ENCODE measurements around the gene SAMD3. TPM values are rescaled to one million over a fixed set of nuclear protein-coding genes. Genes with fewer than 3 reads are reported as not detected.
"Not testable (repeated sequence)": the region's sequence is repeated elsewhere in the genome, so short reads cannot be mapped to it uniquely, and the experiment has no call there.

The SAMD3 gene
- total RNA-seq, 1 donor = 88.1 TPM

DNA sequence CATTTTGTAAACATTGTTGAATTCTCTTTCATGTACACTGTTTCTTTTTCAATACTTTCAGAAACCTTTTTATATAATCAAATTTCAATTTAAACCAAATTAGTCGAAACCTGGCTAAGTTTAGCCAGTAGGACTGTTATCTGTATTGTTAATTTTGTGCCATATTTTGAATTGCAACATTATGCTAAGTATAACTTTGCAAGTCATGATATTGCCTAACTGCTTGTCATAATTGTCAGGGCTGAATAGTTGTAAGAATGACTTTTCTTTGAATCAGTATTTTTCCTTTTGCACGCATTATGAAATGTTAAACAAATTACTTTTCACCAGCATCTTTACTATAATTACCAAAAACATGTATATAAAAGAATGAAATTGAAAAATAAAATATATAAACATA lies 82.7 kb downstream of the SAMD3 start:
- H3K27me3 ChIP-seq (ENCODE audit: insufficient read depth, low read length) = no peaks in the 10 kb centered on the region
- H3K9me3 ChIP-seq (ENCODE audit: low read depth, low read length) = no peaks in the 10 kb centered on the region
- H3K4me3 ChIP-seq (ENCODE audit: low read length) = no peak overlapping the region
- H3K4me1 ChIP-seq (ENCODE audit: insufficient read depth, low read length) = peaks cover 14% of the 10 kb centered on the region

DNA sequence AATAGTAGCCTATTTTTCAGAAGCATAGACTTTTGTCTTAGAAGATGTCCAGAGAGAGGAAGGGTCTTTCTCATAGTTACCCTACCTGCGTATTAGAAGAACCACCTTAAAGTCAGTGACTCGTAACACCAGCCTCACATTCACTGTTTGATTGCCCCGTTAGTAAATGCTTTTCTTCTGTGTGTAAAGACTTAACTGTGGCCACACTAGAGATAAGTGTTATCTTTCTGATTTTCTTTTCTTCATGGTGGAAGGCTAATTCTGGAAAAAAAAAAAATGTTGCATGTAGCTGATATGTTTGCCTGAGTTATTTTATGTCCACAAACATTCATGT lies 83.9 kb downstream of the SAMD3 start:
- Histone ChIP-seq H3K4me1 (ENCODE audit: insufficient read depth, low read length) (peaks cover 20% of the 10 kb centered on the region), H3K4me3 (ENCODE audit: low read length) (no peak overlapping the region)

DNA sequence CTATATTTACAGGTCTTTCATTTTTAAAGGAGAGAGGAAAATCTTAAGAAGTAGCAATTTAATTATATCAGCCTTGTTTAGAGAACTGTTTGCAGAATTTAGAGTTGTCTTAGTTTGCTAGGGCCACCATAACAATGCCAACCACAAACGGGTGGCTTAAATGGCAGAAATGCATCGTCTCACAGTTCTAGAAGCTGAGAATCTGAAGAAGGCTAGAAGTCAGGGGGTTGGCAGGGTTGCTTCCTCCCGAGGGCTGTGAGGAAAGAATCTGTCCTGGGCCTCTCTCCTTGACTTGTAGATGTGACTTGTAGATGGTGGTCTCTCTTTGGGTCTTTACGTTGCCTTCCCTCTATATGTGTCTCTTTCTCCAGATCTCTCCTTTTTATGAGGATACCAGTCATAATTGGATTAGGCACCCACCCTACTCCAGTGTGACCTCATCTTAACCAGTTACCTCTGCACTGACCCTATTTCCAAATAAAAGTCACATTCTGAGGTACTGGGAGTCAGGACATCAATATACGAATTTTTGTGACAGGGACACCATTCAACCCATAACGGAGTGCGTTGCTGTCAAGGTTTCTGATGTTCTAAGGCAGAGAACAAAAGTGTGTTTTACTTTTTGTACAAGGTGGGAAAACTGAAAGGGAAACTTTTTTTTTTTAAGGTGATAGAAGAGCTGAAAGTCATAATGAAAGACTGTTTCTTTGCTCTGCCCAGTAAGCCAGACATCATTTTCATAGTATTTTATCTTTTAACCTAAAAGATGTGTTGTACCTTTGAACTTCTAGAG lies 84.4 kb downstream of the SAMD3 start:
- H3K4me1 ChIP-seq (ENCODE audit: insufficient read depth, low read length) = peaks cover 26% of the 10 kb centered on the region
- H3K27me3 ChIP-seq (ENCODE audit: insufficient read depth, low read length) = no peaks in the 10 kb centered on the region
- no peak overlapping the region for H3K4me3 ChIP-seq (ENCODE audit: low read length)
- no peaks in the 10 kb centered on the region for H3K9me3 ChIP-seq (ENCODE audit: low read depth, low read length)

More for the DNA sequence above, 83.9 kb downstream of the SAMD3 start:
- no peaks in the 10 kb centered on the region for H3K27me3 ChIP-seq (ENCODE audit: insufficient read depth, low read length)
- H3K9me3 ChIP-seq (ENCODE audit: low read depth, low read length) = no peaks in the 10 kb centered on the region

DNA sequence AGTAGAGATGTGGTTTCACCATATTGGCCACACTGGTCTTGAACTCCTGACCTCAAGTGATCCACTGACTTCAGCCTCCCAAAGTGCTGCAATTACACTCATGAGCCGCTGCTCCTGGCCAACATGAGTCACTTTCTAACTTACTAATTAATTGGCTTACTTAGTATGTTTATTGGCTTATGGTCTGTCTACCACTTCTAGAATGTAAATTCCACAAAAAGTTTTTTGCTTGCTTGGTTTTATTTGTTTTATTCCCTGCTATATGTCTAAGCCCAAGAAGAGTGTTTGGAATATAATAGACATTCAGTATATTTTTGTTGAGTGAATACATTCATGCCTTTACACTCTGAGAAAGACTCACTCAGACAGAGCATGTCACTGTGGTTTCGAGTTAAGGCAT lies 86.0 kb downstream of the SAMD3 start:
- Histone ChIP-seq H3K9me3 (ENCODE audit: low read depth, low read length) (no peaks in the 10 kb centered on the region), H3K4me1 (ENCODE audit: insufficient read depth, low read length) (peaks cover 33% of the 10 kb centered on the region), H3K27me3 (ENCODE audit: insufficient read depth, low read length) (no peaks in the 10 kb centered on the region), H3K4me3 (ENCODE audit: low read length) (no peak overlapping the region)

DNA sequence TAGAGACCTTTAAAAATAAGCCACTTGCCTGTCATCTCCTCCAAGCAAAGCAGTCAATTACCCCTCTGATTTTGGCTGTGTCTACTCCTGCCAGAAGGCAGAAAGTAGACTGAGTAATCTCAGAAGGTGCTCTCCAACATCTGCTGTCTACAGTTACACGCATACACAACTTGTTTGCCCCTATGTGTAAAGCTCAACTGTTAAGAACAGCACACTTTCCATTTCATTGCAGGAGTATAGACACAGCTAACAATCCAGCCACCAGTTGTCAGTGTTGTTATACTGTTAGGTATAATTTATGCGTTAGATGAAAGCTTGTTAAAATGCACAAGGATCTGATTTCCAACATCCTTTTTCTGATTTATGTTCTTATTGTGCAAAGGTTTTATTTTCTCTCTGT lies 88.2 kb downstream of the SAMD3 start:
- no peaks in the 10 kb centered on the region for H3K27me3 ChIP-seq (ENCODE audit: insufficient read depth, low read length)
- H3K9me3 ChIP-seq (ENCODE audit: low read depth, low read length) = no peaks in the 10 kb centered on the region
- H3K4me3 ChIP-seq (ENCODE audit: low read length) = no peak overlapping the region
- H3K4me1 ChIP-seq (ENCODE audit: insufficient read depth, low read length) = peaks cover 31% of the 10 kb centered on the region

DNA sequence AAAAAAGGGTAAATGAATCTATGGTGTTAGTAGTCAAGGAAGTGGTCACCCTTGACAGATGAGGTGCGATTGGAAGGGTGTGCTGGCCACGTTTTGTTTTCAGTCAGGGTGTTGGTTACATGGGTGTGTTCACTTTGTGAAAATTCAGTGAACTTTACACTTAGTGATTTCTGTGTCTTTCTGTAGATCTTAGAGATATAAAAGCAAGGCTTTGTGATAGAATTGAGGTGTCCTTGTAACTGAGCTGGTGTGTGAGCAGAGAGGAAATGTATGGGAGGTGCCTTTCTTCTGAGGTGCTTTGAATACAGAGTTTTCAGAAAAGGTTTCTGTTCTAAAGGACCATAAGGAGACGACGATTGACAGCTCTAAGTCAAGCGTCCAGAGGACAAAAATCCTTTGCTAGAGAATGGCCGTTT lies 90.5 kb downstream of the SAMD3 start:
- no peaks in the 10 kb centered on the region for H3K9me3 ChIP-seq (ENCODE audit: low read depth, low read length)
- no peak overlapping the region for H3K4me3 ChIP-seq (ENCODE audit: low read length)
- no peaks in the 10 kb centered on the region for H3K27me3 ChIP-seq (ENCODE audit: insufficient read depth, low read length)
- peaks cover 35% of the 10 kb centered on the region for H3K4me1 ChIP-seq (ENCODE audit: insufficient read depth, low read length)

DNA sequence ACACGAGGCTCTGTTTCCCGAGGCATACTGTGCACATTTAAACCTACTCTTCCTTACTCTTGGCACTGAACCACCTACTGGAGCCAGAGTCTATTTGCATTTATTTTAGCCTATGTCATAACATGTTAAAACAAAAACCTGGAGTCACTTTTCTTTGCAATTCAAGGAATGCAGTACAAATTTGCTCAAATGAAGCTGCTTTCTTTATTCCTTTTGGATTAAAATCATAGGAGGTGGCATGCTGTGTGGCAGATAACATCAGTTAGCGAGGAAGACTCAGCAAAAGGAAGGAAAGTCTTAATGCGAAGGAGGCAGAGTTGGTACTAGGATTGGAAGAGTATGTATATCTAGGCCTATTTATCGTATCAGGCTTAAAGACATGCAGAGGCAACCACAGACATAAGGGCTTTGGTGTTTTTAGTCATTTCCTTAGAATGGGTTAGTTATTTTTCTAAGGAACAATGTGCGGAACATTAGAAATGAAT lies 92.9 kb downstream of the SAMD3 start:
- peaks cover 31% of the 10 kb centered on the region for H3K4me1 ChIP-seq (ENCODE audit: insufficient read depth, low read length)
- H3K9me3 ChIP-seq (ENCODE audit: low read depth, low read length) = no peaks in the 10 kb centered on the region
- H3K27me3 ChIP-seq (ENCODE audit: insufficient read depth, low read length) = no peaks in the 10 kb centered on the region
- H3K4me3 ChIP-seq (ENCODE audit: low read length) = no peak overlapping the region

DNA sequence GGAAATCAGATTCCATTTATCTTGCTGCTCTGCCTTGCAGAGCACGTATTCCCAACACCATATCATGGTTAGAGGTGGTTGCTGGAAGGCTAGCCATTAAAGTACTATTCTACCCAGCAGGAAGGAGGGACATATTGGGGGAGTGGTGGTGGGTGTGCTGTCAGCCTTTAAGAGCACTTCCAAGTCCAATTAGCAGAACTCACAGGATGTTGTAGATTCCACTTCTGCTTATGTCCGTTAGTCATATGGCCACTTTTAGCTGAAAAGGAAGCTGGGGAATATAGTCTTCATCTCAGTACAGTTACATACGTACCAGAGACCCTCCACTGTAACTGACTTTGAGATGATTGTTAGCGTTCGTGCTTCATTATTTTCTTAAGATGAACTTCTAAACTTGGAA lies 94.4 kb downstream of the SAMD3 start:
- Histone ChIP-seq H3K4me1 (ENCODE audit: insufficient read depth, low read length) (peaks cover 22% of the 10 kb centered on the region), H3K27me3 (ENCODE audit: insufficient read depth, low read length) (no peaks in the 10 kb centered on the region), H3K4me3 (ENCODE audit: low read length) (no peak overlapping the region), H3K9me3 (ENCODE audit: low read depth, low read length) (no peaks in the 10 kb centered on the region)

DNA sequence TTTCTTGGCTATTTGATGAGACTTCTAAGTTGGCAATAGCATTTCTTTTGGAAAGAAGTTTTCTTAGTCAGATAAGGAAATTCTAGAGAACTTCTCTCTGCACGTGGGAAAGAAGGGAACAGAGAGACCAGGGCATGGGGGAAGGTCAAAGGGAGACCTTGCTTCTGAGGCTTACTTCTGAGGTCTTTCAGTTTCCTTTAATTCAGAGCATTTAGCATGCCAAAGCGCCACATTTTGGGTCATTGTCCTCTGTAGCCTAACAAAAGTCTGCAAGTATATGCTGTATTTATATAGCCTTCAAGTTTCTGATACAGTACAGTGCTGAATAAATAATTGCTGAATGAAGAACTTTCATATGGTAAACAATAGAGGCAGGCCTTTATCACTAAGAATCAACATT lies 95.6 kb downstream of the SAMD3 start:
- H3K27me3 ChIP-seq (ENCODE audit: insufficient read depth, low read length) = no peaks in the 10 kb centered on the region
- peaks cover 16% of the 10 kb centered on the region for H3K4me1 ChIP-seq (ENCODE audit: insufficient read depth, low read length)
- no peaks in the 10 kb centered on the region for H3K9me3 ChIP-seq (ENCODE audit: low read depth, low read length)
- H3K4me3 ChIP-seq (ENCODE audit: low read length) = no peak overlapping the region

DNA sequence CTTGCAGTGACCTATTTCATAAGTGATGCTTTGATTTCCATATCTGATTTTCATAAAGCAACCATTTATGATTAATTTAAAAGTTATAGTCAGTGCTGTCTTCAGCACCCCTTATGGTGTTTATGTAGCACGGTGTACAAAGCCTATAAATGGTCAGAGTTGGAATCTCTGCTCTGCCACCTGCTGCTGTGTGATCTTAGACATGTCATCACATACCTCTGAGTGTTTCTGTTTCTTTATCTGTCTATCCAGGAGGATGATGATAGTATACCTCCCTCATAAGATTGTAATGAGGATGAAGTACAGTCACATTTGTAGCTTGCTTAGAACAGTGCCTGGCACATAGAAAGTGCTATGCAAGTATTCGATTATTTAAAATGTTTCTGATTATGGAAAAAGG lies 100.5 kb downstream of the SAMD3 start:
- Histone ChIP-seq H3K27me3 (ENCODE audit: insufficient read depth, low read length) (no peaks in the 10 kb centered on the region), H3K4me1 (ENCODE audit: insufficient read depth, low read length) (no peaks in the 10 kb centered on the region), H3K4me3 (ENCODE audit: low read length) (no peak overlapping the region), H3K9me3 (ENCODE audit: low read depth, low read length) (no peaks in the 10 kb centered on the region)

DNA sequence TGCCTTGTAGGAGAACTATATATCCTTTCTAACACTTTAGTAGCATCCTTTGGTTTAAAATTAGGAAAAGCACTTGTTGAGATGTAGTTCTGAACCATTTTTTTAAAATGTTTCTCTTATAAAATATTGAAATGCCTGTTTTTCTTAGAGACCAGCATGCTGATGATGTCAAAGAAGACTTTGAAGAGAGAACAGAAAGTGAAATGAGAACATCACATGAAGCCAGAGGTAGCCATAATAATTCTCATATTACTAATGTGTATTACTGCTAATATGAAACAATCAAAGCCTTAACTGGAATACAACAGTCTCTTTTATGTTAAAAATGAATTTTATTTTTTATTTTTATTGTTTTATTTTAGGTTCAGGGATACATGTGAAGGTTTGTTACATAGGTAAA lies 102.0 kb downstream of the SAMD3 start:
- Histone ChIP-seq H3K4me3 (ENCODE audit: low read length) (no peak overlapping the region), H3K9me3 (ENCODE audit: low read depth, low read length) (no peaks in the 10 kb centered on the region), H3K4me1 (ENCODE audit: insufficient read depth, low read length) (peaks cover 5% of the 10 kb centered on the region), H3K27me3 (ENCODE audit: insufficient read depth, low read length) (no peaks in the 10 kb centered on the region)

DNA sequence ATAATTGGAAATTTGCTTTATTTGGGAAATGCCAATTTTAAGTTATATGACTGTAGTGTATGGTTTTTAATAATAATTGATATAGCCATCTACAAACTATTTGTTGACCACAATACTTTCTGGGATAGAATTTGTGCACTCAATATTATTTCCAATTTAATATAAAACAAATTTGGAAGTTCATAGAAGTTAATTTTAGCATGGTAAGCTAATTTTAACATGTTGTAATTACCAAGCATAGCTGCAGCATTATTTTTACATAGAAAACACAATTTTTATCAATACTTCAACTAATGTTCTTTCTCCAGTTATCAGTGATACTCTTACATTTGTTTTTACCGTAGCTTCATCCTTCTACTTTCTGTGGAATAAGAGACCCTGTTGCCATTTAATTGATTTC lies 103.5 kb downstream of the SAMD3 start:
- Histone ChIP-seq H3K9me3 (ENCODE audit: low read depth, low read length) (no peaks in the 10 kb centered on the region), H3K4me1 (ENCODE audit: insufficient read depth, low read length) (peaks cover 5% of the 10 kb centered on the region), H3K4me3 (ENCODE audit: low read length) (no peak overlapping the region), H3K27me3 (ENCODE audit: insufficient read depth, low read length) (no peaks in the 10 kb centered on the region)

DNA sequence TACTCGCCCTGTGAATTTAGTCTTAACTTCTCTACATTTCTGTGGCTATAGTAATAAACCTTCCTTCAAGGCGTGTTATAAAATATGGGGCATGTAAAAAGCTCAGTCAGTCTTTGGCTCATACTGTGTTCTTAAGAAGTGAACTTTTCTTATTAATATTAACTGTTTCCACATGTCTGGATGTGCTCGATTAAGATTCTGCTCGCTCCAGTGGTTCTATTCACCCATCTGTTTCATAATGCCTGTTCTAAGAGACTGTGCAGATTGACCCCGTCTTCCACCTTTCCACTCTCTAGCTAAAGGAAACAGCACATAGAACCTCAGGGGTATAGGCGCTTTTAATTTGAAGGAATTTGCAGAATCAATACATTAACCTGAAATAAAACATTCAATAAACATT lies 104.5 kb downstream of the SAMD3 start:
- H3K4me1 ChIP-seq (ENCODE audit: insufficient read depth, low read length) = peaks cover 5% of the 10 kb centered on the region
- no peak overlapping the region for H3K4me3 ChIP-seq (ENCODE audit: low read length)
- H3K27me3 ChIP-seq (ENCODE audit: insufficient read depth, low read length) = no peaks in the 10 kb centered on the region
- no peaks in the 10 kb centered on the region for H3K9me3 ChIP-seq (ENCODE audit: low read depth, low read length)

DNA sequence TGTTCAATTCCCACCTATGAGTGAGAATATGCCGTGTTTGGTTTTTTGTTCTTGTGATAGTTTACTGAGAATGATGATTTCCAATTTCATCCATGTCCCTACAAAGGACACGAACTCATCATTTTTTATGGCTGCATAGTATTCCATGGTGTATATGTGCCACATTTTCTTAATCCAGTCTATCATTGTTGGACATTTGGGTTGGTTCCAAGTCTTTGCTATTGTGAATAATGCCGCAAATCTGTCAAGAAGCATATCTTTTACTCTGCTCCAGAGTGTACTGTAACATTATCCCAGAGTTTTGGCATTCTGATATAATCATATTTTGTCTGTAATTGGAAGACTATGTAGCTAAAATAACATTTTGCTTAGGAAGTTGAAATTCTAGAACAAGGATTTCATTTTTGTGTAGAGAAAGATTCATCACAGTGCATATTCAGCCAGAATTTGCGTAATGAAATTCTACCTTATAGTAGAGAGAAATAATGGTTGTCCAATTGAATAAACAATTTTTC lies 105.5 kb downstream of the SAMD3 start:
- not testable (repeated sequence) for H3K9me3 ChIP-seq (ENCODE audit: low read depth, low read length); H3K4me1 ChIP-seq (ENCODE audit: insufficient read depth, low read length); H3K27me3 ChIP-seq (ENCODE audit: insufficient read depth, low read length); H3K4me3 ChIP-seq (ENCODE audit: low read length)

DNA sequence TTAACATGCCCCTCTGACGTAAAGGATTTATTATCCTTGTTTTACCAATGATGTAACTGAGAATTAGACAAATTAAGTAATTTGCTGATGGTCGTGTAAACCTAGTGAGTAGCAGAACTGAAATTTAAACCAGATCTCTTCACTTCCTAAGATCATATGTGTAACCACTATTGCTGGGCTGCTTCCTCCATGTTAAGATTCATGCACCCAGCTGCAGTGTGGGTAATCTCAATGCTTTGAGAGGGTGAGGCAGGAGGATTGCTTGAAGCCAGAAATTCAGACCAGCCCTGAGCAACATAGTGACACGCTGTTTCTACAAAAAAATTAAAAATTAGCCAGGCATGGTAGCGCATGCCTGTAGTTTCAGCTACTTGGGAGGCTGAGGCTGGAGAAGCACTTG lies 106.5 kb downstream of the SAMD3 start:
- peaks cover 5% of the 10 kb centered on the region for H3K4me1 ChIP-seq (ENCODE audit: insufficient read depth, low read length)

DNA sequence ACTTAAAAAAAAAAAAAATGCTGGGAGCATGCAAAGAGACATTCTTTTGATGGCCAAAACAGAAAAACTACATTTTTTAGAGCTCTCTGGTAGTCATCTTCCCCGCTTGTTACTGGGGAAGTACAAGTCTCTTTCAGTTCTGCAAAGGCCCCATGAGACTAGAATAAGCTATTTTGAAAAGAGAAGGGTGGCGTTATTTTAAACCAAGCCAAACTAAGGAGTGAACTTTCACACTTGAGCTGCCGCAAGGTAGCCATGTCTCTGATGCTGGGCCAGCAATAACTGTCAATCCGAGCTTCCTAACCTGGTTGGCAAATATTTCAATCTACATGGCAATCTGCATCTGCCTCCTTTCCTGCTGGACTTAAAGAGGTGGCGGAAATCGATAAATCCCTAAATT lies 107.7 kb downstream of the SAMD3 start:
- peaks cover 5% of the 10 kb centered on the region for H3K4me1 ChIP-seq (ENCODE audit: insufficient read depth, low read length)
- H3K27me3 ChIP-seq (ENCODE audit: insufficient read depth, low read length) = no peaks in the 10 kb centered on the region
- H3K4me3 ChIP-seq (ENCODE audit: low read length) = no peak overlapping the region
- no peaks in the 10 kb centered on the region for H3K9me3 ChIP-seq (ENCODE audit: low read depth, low read length)

More for the DNA sequence above, 106.5 kb downstream of the SAMD3 start:
- no peak overlapping the region for H3K4me3 ChIP-seq (ENCODE audit: low read length)
- H3K9me3 ChIP-seq (ENCODE audit: low read depth, low read length) = no peaks in the 10 kb centered on the region
- no peaks in the 10 kb centered on the region for H3K27me3 ChIP-seq (ENCODE audit: insufficient read depth, low read length)
